IPS-NIHi11 (cell line): ENCODE measurements around the gene RAMP3.

Experiments used
- DNase-seq: peaks from one replicate; pipeline ENCODE4 v3.0.0; 2012; ENCODE audit warnings: mixed read lengths, low spot score

RAMP3 gene

DNA sequence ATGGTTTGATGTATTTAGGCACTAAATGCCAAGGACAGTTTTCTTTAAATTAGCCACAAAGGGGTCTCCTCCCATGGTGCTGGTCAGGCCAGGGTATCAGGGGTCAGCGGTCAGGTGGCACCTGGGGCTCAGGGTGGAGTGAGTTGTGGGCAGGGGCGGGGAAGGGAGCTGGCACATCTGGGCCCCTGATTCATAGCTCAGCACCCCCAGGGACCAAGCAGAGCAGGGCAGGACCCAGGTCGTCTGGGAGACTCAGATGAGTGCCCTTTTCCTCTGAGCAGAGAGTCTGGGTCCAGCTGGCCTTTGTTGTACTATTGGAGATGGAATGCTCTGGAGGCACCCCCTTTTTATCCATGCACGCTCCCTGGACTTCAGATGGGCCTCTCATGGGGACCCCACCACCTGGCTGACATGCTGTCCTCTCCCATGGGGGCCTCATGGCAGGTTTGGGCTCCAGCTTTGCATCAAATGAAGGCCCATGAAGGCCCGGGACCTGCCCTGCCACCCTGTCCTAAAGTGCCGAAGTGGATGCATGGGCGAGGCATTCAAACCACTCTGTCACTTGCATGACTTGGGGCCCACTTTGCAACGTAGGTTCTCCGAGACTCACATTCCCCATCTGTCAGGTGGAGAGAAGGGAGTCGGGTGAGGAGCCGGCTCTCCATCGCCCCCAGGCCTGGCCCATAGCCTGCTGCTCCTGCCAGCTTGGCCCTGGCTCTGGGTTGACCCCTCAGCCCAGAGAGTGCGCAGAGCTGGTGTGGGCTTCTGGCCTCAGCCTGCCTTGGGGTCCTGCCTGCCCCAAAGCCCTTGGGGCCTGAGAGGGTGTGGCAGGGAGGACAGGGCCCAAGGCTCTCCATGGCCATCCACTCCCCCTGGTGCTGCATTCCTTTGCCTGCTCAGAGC, 66.4 kb downstream of the RAMP3 start:
- no peak for DNase-seq

DNA sequence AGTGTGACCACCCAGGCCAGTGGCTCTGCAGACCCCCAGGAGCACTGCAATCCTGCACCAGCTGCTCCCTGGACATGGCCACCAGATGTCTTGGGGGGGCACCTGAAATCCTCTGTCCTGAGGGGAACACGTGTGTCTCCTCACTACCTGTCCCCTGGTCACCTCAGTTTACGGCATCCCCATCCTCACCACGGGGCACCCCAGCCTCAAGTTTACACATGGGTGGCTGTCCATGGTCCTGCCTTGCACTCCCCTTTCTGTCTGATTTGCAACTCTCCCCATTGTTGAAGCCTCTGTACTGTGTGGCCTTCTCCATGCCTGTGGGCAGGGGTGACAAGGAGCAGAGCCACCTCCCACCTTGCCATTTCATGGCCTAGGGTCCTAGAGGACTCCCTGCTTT, 67.2 kb downstream of the RAMP3 start:
- DNase-seq: peak; percentile 75

DNA sequence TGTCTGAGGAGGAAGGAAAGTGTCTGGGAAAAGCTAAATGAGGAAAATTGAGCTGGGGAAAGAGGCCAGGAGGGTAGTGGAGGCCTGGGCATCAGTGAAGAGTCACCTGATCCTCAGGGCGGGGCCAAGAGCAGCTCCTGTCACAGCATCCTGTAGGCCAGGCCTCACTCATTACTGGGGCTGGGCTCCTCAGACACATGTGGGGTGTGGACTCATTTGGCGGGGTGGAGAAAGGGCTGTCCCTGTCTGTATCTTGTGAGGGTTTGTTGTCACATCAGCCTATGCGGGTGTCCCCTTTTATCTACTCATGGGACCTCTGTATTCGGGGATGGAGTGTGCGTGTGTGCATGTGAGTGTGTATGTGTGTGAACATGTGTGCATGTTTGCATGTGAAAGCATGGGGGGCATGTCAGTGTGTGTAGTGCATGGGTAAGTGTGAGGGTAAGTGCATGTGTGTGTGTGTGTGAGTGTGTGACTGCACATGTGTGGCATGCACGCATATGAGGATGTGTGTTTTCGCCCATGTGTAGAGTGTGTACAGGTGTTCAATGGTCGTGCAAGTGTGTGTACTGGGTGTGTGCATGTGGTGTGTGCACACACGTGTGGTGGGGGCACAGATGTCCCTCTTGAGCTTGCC, 67.8 kb downstream of the RAMP3 start:
- DNase-seq: no peak

DNA sequence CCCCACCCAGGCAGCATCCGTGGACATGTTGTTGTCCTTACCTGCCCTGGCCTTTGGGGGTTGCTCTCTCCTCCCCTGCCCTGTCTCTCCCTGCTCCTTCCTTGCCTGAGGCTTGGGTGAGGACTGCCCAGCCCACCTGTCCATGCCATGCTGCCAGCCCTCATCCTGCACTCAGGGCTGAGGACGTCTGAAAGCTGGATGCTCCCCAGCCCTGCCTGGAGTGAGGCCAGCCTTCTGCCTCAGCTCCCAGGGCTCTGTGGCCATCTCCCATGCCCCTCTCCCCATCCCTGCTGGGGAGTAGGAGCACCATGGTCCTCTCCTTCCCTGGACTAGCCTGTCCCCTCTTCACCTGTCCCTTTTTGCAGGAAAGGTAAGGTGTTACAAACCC, 68.4 kb downstream of the RAMP3 start:
- no peak for DNase-seq

DNA sequence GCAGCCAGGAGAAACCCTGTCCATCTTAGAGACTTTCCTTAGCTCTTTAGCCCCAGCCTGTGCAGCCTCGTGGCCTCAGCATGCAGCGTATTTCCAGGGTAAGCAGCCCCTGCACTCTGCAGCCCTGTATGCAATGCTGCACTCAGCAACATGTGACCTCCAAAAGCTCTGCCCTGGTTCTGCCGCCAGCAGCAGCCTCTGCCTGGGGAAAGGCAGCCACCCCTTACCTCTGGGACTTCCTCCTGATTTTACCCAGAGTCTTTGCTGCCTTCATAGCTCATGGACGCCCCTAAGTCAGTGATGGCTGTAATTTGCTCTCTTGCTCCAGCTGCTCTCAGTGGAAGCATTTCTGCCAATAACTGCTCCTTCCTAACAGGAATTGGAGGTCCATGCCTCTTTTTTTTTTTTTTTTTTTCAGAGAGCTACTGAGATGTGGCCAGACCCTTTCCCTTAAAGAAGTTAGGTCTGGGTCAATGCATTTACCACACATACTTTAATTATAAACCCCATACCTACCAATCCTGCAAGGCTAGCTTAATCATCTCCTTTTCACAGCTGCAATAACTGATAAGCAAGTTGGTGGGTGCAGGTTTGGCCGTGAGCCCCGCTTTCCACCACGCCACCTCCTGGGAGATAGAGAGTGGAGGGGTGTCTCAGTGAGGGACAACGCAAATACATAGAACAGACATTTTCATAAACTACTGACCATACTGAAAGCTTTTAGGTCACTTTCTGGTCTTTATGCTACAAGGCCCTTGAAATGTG, 71.7 kb downstream of the RAMP3 start:
- DNase-seq: no peak

GRCh38 chr7:45230083-45230482, 72.5 kb downstream of the RAMP3 start:
- DNase-seq: no peak

DNA sequence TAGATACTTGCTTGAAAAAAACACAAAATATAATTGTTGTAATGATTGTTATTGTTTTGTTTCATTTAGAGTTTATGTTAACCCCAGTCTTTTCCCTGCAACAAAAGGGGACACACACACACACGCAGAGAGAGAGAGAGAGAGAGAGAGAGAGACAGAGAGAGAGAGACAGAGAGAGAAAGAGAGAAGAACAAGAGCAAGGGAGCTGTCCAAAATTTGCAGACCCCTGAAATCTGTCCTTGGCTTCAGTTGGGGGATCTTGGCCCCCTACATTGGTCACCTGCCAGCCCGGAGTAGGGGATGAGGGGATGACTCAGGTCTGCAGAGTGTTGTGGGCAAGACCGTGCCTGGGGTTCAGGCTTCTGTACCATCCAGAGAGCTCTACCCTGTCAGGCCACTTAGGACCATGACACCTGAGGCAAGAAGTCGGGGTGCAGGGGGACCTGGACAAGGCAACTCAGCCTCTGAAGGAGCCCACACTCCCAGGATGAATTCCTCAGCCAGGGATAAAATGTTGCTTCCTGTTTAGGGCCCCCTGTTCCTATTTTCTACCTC, 73.1 kb downstream of the RAMP3 start:
- DNase-seq: no peak

DNA sequence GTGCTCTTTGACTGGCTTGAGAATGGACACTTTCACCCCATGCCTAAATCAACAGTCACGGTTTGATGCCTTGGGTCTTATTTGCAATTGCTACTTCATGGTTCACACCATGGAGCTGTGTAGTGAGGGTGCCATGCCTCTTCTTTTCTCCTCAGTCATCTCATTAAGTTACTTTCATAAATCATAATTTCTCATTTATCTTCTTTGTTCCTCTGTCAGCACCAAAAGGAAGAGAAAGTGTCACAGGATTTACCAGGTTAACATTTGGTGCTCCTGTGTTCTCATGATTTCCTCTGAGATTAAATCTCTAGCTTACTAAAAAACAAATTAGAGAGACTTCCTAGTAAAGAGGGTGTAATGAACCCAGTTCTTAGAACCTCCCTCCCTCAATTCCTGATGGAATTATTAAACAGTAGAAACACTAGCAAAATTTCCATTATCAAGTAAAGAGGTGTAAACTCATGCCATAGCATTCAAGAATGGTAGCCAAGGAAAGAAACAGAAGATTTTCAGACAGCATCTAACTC, 75.7 kb downstream of the RAMP3 start:
- no peak for DNase-seq
